Breast epithelium (tissue), 3 donors: Measurements from ENCODE around the gene MSLN.

Experiments
- POLR2A ChIP-seq: fragments of 450-650 bp; IDR thresholded peaks from one replicate; pipeline ENCODE4 v1.6.1; 2016; ENCODE audit warnings: antibody characterized with exemption, mild to moderate bottlenecking, moderate library complexity
- POLR2AphosphoS5 ChIP-seq, 3 donors: sonication (generic); formaldehyde crosslinking; IDR thresholded peaks; one replicate each; pipeline ENCODE4 v1.6.1; 2017; ENCODE audit warnings: antibody characterized with exemption in 3 of 3

DNA sequence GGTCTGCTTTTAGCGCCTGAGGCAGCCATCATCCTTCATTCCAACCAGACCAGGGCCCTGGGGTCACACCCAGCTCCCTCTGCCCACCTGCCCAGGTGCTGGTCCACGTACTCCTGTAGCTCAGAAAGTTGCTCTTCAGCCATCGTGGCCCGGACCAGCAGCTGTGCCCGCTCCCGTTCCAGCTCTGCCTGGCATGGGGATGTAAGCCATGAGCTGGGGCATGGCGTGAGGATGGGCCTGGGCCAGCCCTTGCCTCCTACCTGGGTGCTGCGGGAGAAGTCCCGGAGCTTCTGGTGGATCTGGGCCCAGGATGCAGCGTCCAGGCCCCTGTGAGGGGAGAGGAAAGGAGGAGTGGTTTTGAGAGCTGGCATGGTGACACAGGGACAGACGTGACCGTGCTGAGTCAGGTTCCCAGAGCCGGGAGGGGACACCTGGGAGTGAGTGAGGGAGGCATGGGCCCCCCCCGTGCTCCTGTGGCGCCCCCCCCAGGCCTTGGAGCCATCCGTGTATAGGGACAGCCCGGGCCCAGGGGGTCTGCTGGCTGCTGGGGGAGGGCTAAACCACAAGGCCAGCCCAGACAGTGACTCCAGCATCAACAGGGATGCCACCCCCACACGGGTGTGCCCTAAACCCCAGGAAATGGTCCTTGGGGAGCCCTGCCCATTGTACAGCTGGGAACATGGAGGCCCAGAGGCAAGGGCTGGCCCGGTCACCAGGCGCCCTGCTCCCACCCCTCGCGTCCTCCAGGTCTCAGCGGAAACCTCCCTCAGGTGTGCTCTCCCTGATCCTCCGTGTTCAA, 37.5 kb upstream of the MSLN start:
- TF ChIP-seq POLR2A = no peak
- no peak for TF ChIP-seq POLR2AphosphoS5 (IDR thresholded peaks at IDR 0.05)
